ENCODE measurements around the gene COBL.

GRCh38 chr7:51132661-51133060 lies 183.9 kb downstream of the COBL start:
- TF ChIP-seq FOXK2 (IDR thresholded peaks at IDR 0.05), result no peak
- TF ChIP-seq CTBP1 (IDR thresholded peaks at IDR 0.05; ENCODE audit: borderline replicate concordance), result no peak
- TF ChIP-seq BHLHE40 (IDR thresholded peaks at IDR 0.05; ENCODE audit: borderline replicate concordance), result no peak
- TF ChIP-seq SP1 (IDR thresholded peaks at IDR 0.05), result no peak
- no peak for TF ChIP-seq FOXM1 (IDR thresholded peaks at IDR 0.05; ENCODE audit: borderline replicate concordance)
- no peak for TF ChIP-seq NFRKB (IDR thresholded peaks at IDR 0.05)
- no peak for TF ChIP-seq PKNOX1 (IDR thresholded peaks at IDR 0.05)
